Stimulated activated CD4-positive, alpha-beta T cell treated with anti-CD3 and anti-CD28 coated beads, Interleukin-15, amount 100 ng/mL, for 48 hours (primary cell): ENCODE results near the gene GRIA3.

Source experiments
- DNase-seq, 2 donors: peaks; one replicate each; pipeline ENCODE4 v3.0.0-alpha.2; 2020; ENCODE audit warnings: low read depth in 2 of 2

GRIA3 gene

GRCh38 chrX:123193101-123193500, 9.0 kb downstream of the GRIA3 start:
- no peak for DNase-seq

DNA sequence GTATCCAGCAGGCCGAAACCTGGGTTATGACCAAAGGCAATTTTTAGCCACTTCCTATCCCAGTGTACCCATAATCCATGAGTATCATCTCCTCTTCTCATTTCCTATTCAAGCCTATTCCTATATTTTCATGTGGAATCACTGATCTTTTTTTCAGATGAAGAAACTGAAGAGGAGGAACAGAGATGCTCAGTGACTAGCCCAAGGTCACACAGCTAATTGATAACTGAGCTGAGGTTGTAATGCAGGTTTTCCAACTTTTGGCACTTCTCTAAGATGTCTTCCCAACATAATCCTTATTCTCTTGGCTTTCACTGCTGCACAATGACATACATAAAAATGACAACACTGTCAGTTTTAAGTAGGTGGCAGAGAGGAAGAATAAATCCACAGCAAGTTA, 15.3 kb downstream of the GRIA3 start:
- no peak for DNase-seq

GRCh38 chrX:123201720-123202119, 17.6 kb downstream of the GRIA3 start:
- no peak for DNase-seq

GRCh38 chrX:123202523-123202922, 18.4 kb downstream of the GRIA3 start:
- DNase-seq: no peak

DNA sequence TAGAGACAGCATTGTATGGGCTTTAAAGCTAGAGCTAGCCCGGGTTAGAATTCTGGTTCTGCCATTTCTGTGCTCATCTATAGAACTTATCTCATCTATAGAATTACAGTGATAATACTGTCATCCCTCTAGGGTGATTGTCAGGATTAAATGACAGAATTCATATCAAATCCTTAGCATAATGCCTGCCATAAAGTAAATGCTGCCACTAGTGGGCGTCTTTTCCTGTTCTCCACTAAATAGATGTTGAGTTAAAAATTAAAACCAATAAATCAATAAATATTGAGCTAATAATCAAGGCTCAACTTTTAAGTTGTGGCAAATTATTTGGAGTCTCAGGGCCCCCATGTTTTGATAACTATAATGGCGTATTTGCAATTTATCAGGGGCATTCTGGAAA, 19.7 kb downstream of the GRIA3 start:
- no peak for DNase-seq

GRCh38 chrX:123206176-123206575, 22.1 kb downstream of the GRIA3 start:
- no peak for DNase-seq

DNA sequence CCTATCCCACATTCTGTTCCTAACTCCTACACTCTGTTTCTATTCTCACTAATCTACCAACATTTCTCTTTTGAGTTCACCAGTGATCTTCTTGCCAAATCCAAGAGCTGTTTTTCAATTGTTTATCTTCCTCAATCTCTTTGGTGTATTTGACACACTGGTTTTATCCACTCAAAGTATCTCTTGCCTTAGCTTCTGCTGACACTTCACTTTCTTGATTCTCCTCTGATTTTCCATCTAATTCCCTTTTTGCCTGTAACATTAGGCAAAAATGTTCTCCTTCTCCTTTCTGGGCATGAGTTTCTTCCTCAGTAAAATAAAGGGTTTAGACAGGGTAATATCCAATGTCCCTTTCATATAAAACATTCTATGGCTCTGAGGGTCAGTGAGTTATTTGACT, 26.2 kb downstream of the GRIA3 start:
- no peak for DNase-seq

DNA sequence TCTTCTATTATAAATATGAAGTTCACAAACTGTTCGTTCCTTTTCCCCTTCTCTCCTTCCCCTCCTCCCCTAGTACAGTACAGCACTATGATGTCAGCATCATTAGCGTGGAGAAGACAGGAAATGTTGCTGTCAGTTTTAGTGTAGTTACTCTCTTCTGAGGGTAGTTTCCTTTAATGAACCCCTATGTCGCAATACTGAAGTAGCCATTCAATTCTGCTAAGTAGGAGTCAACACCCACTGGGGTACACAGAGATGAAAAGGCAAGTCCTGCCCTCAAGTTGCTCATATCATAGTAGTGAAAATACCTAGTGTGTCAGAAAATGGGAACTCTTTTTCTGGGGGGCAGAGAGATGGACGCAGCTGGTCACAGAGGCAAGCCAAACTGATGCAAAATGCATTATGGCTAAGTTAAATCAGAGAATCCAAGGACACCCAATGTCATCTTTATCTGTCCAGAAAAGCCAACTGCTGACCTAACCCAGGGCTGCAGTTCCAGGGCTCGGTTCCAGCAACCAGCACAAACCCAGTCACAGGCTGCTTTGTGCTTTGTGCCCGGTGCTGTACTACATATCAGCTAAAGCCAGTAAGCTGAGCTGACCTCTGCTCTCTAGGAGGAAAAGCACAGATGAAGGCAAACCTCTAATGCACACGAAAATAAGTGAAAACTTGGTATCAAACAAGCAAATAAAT, 31.5 kb downstream of the GRIA3 start:
- DNase-seq: no peak

- no peak for DNase-seq
Observed at GRCh38 chrX:123217077-123217476, 33.0 kb downstream of the GRIA3 start.

DNA sequence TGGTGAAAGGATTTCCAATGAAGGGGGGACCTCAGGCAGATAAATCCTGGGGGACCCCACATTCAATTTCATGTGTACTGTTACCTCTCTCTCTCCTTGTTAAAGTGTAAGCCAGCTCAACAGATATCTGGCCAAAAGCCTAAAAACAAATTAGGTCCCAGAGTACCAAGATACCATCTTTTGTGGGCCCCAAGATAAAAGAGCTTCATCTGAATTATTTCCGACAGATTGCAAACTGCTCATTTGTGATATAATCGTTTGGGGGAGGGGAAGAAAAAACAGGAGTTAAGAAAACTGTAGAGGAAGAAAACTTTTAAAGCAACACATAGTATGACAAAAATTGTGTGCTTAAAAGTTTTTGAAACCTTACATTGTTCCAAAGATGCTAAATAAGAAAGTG, 33.6 kb downstream of the GRIA3 start:
- DNase-seq: no peak

- DNase-seq: no peak
Observed at GRCh38 chrX:123219916-123220315, 35.8 kb downstream of the GRIA3 start.

DNA sequence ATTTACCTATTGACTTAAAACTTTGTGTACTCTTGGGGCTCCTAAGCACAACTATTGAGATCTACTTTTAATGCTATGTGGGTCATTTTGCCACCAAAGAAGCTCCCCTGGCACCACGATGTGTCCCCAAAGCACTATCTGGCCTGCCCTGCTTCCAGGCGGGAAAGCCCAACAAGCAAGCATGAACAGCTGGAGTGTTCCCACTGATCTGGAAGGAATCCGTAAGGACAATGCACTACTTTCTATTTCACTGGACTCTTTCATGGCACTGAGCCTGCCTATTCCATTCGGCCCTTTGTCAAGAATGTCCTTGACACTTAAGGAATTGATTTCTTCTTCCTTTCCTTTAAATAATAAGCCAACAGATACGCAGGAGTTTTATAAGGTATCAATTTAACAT, 38.8 kb downstream of the GRIA3 start:
- no peak for DNase-seq

DNA sequence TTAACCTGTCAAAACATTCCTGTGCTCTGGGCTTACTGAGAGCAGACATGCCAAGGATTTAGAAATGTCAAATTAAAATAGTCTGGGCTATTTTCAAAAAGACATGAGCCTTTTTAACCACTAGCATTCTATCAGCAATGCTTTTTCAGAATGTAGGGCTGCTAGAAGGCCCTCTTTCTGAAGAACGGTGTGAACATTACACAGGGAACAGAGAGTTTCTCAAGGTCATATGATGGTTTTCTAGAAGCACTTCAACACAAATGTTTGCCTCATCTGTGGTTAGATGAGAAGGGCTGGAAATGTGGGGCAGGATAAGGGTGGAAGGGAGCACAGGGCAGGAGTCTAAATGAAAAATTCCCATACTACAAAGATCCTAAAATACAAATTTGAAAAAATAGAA, 39.3 kb downstream of the GRIA3 start:
- DNase-seq: no peak

- no peak for DNase-seq
Observed at GRCh38 chrX:123223859-123224258, 39.8 kb downstream of the GRIA3 start.

GRCh38 chrX:123230798-123231197, 46.7 kb downstream of the GRIA3 start:
- no peak for DNase-seq

DNA sequence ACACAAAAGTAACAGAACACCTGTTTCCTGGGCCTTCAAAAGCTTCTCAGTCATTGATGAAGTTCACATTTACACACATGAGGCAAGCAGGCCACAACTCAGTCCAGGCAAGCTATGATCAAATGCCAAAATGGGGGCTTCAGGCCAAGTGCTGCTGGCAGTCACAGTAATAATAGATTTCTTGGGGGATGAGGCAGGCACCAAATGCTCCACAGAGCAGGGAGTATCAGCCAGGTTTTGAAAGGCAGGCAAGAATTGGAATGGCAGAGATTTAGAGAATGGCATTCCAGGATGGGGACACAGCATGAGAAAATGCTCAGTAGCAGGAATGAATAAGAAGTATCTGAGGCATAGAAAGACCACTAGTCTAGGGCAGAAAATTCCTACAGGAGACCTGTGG, 52.8 kb downstream of the GRIA3 start:
- DNase-seq: no peak

GRCh38 chrX:123237271-123237670, 53.2 kb downstream of the GRIA3 start:
- DNase-seq: no peak

GRCh38 chrX:123254457-123254856, 70.4 kb downstream of the GRIA3 start:
- no peak for DNase-seq

GRCh38 chrX:123256378-123256777, 72.3 kb downstream of the GRIA3 start:
- DNase-seq: no peak

DNA sequence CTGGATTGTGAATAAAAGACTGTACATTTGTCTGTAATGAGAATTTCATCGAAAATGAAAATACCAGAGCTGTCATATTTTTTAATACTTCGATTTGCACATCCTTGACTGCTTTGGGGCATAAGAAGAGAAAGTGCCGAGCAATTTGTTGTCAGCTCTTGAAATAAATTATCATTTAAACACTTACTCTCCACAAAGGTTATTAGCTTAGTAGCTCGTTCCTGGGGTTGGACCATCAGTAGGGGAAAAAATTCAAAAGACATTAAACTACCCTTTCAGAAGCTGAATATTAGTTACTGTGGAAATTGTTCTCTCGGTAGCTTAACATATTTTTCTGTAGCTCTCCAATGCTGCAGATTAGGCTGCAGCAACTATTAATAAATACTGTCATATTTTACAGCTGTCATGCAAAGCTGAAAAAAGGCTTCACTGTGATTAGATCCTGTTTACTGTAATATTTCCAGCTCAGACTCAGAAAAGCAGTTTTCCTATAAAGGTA, 76.9 kb downstream of the GRIA3 start:
- no peak for DNase-seq

GRCh38 chrX:123263270-123263669, 79.2 kb downstream of the GRIA3 start:
- DNase-seq: no peak

GRCh38 chrX:123263747-123264146, 79.7 kb downstream of the GRIA3 start:
- DNase-seq: no peak

- no peak for DNase-seq
Observed at GRCh38 chrX:123267220-123267619, 83.1 kb downstream of the GRIA3 start.

GRCh38 chrX:123271902-123272301, 87.8 kb downstream of the GRIA3 start:
- no peak for DNase-seq
